GM12878 (cell line): Measurements from ENCODE around the gene TGFB1. TPM values are rescaled to one million over a fixed set of nuclear protein-coding genes. Genes with fewer than 3 reads are reported as not detected.
A peak's percentile ranks its signal among the peaks of the same experiment; 100 is the strongest.

Experiments
- ATAC-seq: fragments of 200-7000 bp; cut with Tn5 transposase; 3 replicates; pipeline ENCODE4 v1.9.1; 2020; ENCODE audit warnings: mild to moderate bottlenecking, moderate library complexity
- BruUV-seq: library from RNA; stranded (reverse); fragments of 400-500 nt; replicated peaks from 2 replicates; lab custom pipeline; 2021; lab: Mats Ljungman, UMichigan
- CTCF ChIA-PET: fragments of 300-600 bp; sonication (Branson Sonifier 250); formaldehyde crosslinking; extraction: SDS; loops from one replicate; lab custom pipeline; 2021; ENCODE audit warnings: inconsistent platforms; lab: Yijun Ruan, JAX
- POLR2A ChIA-PET: fragments of 350-600 bp; formaldehyde crosslinking; extraction: SDS; loops from one replicate; lab custom pipeline; 2021; ENCODE audit warnings: inconsistent platforms; lab: Charles Lee
- RAD21 ChIA-PET: fragments of 300-600 bp; sonication (Branson Sonifier 250); formaldehyde crosslinking; loops from one replicate; lab custom pipeline; 2023; ENCODE audit warnings: antibody characterized with exemption; ENCODE audit not compliant: unreplicated experiment; lab: Charles Lee
- SMC1A ChIA-PET: fragments of 300-600 bp; sonication (Branson Sonifier 250); formaldehyde crosslinking; loops from one replicate; lab custom pipeline; 2023; ENCODE audit not compliant: unreplicated experiment, uncharacterized antibody; lab: Charles Lee
- DNase-seq: peaks from one replicate; pipeline ENCODE4 v3.0.0-alpha.2; 2011; ENCODE audit warnings: low read depth, low spot score
- FAIRE-seq: peaks from 3 replicates; lab custom pipeline; 2011; peaks lifted over from hg19 to GRCh38; lab: Jason Lieb, UNC
- H2AFZ ChIP-seq: 2 replicates; pipeline ENCODE4 v1.6.0; 2011; ENCODE audit warnings: low read depth, low read length, control low read depth; ENCODE audit not compliant: control insufficient read depth
- H3K27ac ChIP-seq: 2 replicates; pipeline ENCODE4 v1.5.1; 2011; ENCODE audit warnings: control low read depth; ENCODE audit not compliant: control insufficient read depth, insufficient read depth
- H3K27me3 ChIP-seq, 2 experiments: replicated peaks in 1 of 2; 2 replicates each; pipeline versions ENCODE4 v1.6.0 to v1.6.1; 2011; ENCODE audit warnings: low read length in 1 of 2; ENCODE audit not compliant: control insufficient read depth in 2 of 2, insufficient read depth in 2 of 2
- H3K36me3 ChIP-seq, 2 experiments: 2 replicates each; pipeline ENCODE4 v1.5.1; 2011; ENCODE audit warnings: low read length in 1 of 2; ENCODE audit not compliant: control insufficient read depth in 2 of 2, insufficient read depth in 2 of 2
- H3K4me1 ChIP-seq: 2 replicates; pipeline ENCODE4 v1.6.1; 2011; ENCODE audit warnings: mild to moderate bottlenecking, low read length, moderate library complexity, mixed read lengths; ENCODE audit not compliant: control insufficient read depth, insufficient read depth
- H3K4me2 ChIP-seq: 2 replicates; pipeline ENCODE4 v1.6.0; 2011; ENCODE audit warnings: control low read depth; ENCODE audit not compliant: control insufficient read depth, insufficient read depth
- H3K4me3 ChIP-seq: fragments of 200-600 bp; sonication (generic); 2 replicates; pipeline ENCODE4 v1.5.1; 2016
- H3K79me2 ChIP-seq: 2 replicates; pipeline ENCODE4 v1.6.0; 2011; ENCODE audit warnings: low read length; ENCODE audit not compliant: control insufficient read depth, insufficient read depth
- H3K9ac ChIP-seq: 2 replicates; pipeline ENCODE4 v1.8.0; 2011; ENCODE audit warnings: low read length, control low read depth, mixed read lengths; ENCODE audit not compliant: control insufficient read depth, insufficient read depth
- H3K9me3 ChIP-seq: replicated peaks from 3 replicates; pipeline ENCODE4 v1.5.1; 2011; ENCODE audit warnings: mild to moderate bottlenecking, low read length; ENCODE audit not compliant: control insufficient read depth, insufficient read depth
- H4K20me1 ChIP-seq: 2 replicates; pipeline ENCODE4 v1.6.0; 2011; ENCODE audit not compliant: control insufficient read depth, insufficient read depth
- SMAD5 ChIP-seq: IDR thresholded peaks from 2 replicates; pipeline ENCODE4 v1.6.1; 2016; ENCODE audit warnings: antibody characterized with exemption, low read depth
- ZBTB11 ChIP-seq: fragments of 450-650 bp; formaldehyde crosslinking; IDR thresholded peaks from 2 replicates; pipeline ENCODE4 v1.5.0; 2022; ENCODE audit warnings: mild to moderate bottlenecking, missing genetic modification characterization
- WGBS: methylation state at CpG from one replicate; pipeline ENCODE4 v1.1.6; 2016; ENCODE audit warnings: low lambda C conversion rate; ENCODE audit not compliant: insufficient replicate concordance, insufficient coverage; ENCODE audit errors: missing lambda C conversion rate; 5-methylcytosine and 5-hydroxymethylcytosine counted together
- in situ Hi-C: fragments of 300-500 bp; cut with MboI; formaldehyde crosslinking; loops from 9 replicates; pipeline ENCODE4 v1.14.3; 2018; ENCODE audit warnings: mixed read lengths
- intact Hi-C: fragments of 100-400 bp; cut with micrococcal nuclease; formaldehyde crosslinking; loops from one replicate; pipeline ENCODE4 v1.14.2; 2022; ENCODE audit not compliant: unreplicated experiment
- polyA plus RNA-seq, 11 experiments: library from polyadenylated mRNA; depleted of rRNA in 4 of 11; unstranded in 6 of 11; stranded (reverse) in 5 of 11; fragments of >200 nt; fragmentation: Nextera tagmentation in 4 of 11; fragmentation: Illumina TruSeq in 1 of 11; extraction: Ambion mirVana in 4 of 11; extraction: Trizol in 1 of 11; gene quantifications; 1 replicate in 1 of 11; 2 replicates in 10 of 11; pipeline versions ENCODE4 v1.2.1 to v1.2.3, GENCODE V29; 2011 to 2016; ENCODE audit warnings: inconsistent platforms in 2 of 11, missing spikeins in 2 of 11, low read depth in 1 of 11
- total RNA-seq, 4 experiments: library from RNA; depleted of rRNA in 3 of 4; stranded (reverse); fragments of >200 nt in 3 of 4; fragmentation: Illumina TruSeq in 1 of 4; extraction: Trizol in 1 of 4; gene quantifications; 2 replicates each; pipeline versions ENCODE4 v1.2.1 to v1.2.3, GENCODE V29; 2013 to 2021

The TGFB1 gene
- total and polyA plus RNA-seq, 10 of the 15 experiments (the other 5 are each of a cell fraction or from before 2014, with no cell fraction given), result 0.23 to 120 (median 10.9) TPM

- 86% methylated on average over 20 of the region's 20 CpGs for WGBS
- CTCF ChIA-PET, result no interaction called here
Measured at GRCh38 chr19:41319500-41320184, 34.1 kb downstream of the TGFB1 start.

More at GRCh38 chr19:41319500-41320184, 34.1 kb downstream of the TGFB1 start:
- ChIA-PET SMC1A (no interaction called here), RAD21 (no interaction called here), POLR2A (no interaction called here)
- DNase-seq, result no peak
- ATAC-seq, result no peak
- Histone ChIP-seq H3K79me2 (no peaks in the 10 kb centered on the region), H3K27ac (no peak overlapping the region), H4K20me1 (no peaks in the 10 kb centered on the region), H3K4me1 (no peaks in the 10 kb centered on the region), H3K9ac (no peak overlapping the region), H3K4me3 (no peak overlapping the region), H3K4me2 (no peak overlapping the region), H3K36me3 (peaks cover 16 to 36% of the 10 kb centered on the region in 2 experiments), H3K27me3 (no peaks in the 10 kb centered on the region), H2AFZ (no peak overlapping the region), H3K9me3 (no peaks in the 10 kb centered on the region)
- intact Hi-C loops (no loop called here), in situ Hi-C loops (no loop called here)
- no TSS peak for BruUV-seq
- no peak for FAIRE-seq
- TF ChIP-seq SMAD5 (0 out of 2 replicates have a peak, but pooled peaks have one; percentile 19), ZBTB11 (CRISPR knock-in tag) (no peak)
